GM03348 (cell line): ENCODE data around the gene ABTB2.

Source experiments
- DNase-seq: peaks from one replicate; pipeline ENCODE4 v3.0.0; 2012; ENCODE audit warnings: low spot score

ABTB2 gene

DNA sequence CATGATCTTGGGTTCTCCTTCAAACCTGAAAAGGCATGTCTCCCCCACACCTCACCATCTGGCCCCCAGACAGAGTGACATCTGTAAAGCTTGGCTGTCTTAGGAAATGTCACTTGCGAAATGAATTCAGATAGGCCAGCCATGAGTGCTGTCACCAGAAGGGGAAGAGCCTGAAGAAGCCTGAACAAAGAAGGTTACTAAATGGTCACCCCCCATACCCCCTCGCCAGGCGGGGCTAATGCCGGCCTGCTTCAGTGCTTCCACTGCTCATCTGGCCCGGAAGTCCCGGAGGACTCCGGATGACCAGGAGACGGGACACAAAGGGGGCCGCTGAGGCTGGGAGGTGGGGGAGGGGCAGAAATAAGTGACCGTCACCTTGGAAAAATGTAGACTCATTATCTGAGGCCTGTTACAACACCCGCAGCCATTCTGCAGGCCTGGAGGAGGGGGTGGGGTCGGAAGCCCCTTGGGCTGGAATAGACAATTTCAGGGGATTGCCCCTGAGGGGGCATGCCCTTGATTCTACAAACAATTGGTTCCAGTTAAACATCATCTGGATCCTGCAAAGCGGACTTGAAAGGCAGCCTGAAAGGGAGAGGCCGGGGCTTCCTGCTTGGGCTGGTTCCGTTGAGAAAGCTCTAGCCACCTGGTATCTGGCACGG lies 209.2 kb downstream of the ABTB2 start:
- DNase-seq: no peak

DNA sequence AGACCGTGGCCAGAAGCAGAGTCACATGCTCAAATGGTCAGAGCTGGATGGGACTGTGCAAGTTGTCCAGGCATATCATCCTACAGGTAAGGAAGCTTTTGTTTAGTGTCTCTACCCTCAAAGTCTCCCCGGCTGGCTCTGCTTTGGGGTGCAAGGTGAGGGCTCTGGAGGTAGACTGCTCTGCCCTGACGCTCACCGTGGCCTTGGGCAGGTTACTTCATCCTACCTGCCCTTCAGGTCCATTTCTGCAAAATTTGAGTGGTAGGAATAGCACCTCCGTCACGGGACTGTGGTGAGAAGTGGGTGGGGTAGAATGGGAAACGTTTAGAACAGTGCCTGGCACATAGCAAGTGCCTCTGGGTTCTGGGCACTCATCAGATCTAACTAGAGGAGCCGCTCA lies 210.2 kb downstream of the ABTB2 start:
- no peak for DNase-seq

DNA sequence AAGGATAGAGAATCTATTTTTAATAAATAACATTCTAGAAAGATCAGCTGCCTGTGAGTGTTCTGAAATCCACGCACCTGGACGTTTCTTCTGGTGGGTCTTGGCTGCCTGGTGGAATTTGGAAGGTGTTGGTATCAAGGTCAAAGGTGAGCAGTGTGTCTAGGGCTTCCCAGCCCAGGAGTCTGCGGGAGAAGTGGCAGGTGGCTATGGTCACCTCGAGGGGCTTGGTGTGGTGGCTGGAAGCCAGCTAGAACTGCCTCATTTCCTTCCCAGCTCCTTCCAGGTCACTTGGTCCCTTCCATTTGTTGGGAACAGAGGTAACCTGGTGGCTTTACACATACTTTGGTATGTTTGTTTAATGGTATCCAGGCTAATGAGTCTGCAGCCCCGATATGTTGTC lies 210.9 kb downstream of the ABTB2 start:
- no peak for DNase-seq

DNA sequence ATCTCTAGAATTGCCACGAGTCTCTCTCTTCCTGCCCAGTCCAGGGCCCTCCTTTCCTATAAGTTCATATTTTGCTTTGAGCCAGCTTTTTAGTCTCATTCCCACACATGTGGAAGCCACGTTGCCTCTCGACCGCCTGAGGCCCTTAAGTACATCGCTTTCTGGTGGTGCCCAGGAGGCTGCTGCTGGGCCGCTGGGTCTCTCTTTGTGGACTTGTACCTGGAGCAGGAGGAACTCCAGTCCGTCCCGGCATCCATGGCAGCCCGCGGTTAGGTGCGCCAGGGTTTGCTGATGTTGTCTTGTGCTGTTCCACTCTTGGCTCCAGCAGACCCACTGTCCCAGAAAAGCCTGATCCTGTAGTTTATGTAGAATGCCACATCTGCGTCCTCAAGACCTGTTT lies 211.4 kb downstream of the ABTB2 start:
- no peak for DNase-seq

DNA sequence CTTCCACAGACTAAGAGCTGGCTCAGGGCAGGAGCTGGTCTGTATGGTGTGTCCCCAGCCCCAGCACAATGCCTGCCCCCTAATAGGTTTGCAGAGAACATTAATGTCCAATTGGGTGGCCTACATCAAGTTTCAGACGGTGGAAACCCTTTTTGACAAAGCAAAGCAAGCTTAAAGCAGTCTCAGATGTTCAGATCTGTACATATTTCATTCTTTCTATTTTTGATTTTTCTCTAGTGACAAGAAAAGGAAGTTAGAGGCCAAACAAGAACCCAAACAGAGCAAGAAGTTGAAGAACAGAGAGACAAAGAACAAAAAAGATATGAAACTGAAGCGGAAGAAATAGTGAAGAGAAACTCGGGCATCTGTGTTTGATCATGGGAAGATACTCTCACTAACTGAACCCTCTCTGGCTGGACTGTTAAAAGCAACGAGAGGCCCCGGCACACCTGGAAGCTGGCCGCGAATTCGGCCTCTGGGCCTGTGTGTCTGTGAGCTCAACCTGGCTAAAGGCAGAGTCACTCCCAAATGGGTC lies 211.9 kb downstream of the ABTB2 start:
- DNase-seq: no peak

DNA sequence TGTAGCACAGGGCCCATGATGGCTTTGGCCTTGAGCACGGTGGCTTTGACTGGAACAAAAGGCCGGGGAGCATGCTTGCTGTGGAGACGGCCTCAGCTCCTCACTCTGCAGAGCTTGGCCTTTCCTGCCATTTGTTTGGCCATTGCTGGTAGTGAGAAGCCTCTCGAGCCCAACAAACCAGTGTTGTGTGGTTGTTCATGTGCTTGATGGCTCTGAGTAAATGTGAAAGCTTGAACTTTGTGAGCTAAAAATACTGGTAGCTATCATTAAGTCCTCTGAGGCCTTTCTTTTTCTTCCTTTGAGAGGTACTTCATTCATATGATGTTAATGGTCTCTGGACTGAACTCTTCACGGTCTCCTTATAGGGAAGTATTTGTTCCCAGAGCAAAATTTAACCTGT lies 212.7 kb downstream of the ABTB2 start:
- no peak for DNase-seq

DNA sequence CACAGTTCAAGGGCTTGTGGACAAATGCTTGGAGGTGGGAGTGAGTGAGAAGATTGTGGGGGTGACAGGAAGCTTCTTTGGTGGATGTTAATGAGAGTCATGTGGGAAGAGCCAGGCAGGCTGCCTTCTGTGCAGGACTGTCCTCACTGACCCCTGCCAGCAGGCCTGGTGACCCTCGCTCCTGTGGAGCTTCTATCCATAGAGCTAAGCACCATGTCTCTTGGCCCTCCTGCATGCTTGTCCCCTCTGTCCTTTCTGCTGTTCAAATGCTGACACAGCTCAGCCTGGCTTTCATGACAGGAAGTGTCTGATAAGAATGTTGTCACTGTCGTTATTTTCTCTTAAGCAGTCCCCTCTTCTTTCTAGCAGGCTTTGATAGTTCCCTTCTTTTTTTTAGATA lies 214.8 kb downstream of the ABTB2 start:
- no peak for DNase-seq

DNA sequence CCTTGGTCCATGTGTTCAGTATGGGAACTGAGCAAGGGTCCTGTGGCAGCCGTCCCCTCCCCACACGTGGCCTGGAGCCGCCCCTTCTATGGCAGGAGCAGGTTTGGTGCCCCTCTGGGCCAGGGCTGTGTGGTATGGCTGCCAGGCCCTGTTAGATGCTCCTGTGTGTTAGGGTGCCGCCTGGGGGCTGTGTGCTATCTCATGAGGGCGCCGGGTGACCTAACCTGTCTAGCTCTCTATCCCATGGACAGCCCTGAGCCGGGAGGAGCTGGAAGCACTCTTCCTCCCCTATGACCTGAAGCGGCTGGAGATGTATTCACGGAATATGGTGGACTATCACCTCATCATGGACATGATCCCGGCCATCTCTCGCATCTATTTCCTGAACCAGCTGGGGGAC lies 217.7 kb downstream of the ABTB2 start:
- no peak for DNase-seq

DNA sequence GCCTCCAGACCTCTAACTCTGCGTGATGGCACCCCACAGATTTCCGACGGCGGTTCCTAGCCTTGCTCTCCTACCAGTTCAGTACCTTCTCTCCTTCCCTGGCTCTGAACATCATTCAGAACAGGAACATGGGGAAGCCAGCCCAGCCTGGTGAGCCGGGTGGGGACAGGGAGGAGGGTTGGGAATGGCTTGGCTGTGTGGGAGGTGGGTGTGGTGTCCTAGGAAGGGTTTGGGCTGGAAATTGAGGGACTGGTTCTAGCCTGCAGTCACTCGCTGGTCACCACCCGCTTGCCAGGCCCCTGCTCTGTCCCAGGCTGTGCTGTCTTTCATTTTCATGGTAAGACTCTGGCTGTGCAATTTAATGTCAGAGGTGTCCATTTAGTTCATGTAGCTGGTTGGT lies 218.5 kb downstream of the ABTB2 start:
- no peak for DNase-seq

DNA sequence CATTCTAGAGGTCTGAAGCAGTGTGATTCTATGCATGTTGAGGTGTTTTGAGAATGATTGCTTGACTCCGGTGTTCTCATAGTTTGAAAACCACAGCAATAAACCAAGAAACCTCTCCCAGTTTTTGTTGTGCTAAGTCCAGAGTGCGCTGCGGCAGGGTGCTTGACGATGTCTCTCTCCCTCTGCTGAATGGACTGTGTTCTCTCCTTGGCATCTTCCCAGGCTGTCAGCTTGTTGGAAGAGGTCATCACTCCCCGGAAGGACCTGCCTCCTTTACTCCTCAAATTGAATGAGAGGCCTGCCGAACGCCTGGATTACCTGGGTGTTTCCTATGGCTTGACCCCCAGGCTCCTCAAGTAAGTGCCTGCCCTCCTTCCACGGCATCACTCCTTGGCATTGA lies 221.4 kb downstream of the ABTB2 start:
- no peak for DNase-seq

DNA sequence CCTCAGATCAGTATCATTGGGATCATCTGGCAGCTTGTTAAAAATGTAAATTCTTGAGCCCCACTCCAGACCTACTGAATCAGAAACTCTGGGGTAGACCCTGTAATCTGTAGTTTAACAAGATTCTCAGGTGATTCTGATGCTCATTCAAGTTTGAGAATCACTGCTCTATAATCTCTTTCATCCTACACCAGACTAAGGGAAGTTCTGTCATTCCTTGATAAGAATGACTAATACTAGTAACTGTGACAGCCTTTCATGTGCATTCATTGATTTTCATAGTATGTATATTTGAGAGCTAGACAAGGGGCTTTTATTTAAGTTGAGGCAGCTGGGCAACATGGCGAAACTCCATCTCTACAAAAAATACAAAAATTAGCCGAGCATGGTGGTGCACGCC lies 222.4 kb downstream of the ABTB2 start:
- DNase-seq: no peak

DNA sequence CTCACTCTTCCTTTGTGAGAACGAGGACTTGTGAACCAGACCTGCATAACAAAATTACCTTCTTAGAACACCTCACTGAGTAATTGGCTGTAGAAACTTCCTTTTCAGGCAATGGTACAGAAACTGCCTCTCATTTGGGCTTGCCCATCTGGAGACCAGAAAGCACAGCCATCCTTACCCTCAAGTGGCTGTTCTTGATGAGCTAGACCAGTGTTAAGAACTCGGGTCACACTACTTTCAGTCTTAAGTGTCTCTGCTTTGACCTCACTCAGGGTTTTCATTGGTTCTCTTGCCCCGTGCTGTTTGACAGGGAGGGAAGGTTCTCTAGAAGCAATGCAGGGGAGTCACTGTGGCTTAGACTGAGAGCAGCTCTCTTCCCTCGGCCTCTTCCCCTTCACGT lies 223.0 kb downstream of the ABTB2 start:
- DNase-seq: no peak

DNA sequence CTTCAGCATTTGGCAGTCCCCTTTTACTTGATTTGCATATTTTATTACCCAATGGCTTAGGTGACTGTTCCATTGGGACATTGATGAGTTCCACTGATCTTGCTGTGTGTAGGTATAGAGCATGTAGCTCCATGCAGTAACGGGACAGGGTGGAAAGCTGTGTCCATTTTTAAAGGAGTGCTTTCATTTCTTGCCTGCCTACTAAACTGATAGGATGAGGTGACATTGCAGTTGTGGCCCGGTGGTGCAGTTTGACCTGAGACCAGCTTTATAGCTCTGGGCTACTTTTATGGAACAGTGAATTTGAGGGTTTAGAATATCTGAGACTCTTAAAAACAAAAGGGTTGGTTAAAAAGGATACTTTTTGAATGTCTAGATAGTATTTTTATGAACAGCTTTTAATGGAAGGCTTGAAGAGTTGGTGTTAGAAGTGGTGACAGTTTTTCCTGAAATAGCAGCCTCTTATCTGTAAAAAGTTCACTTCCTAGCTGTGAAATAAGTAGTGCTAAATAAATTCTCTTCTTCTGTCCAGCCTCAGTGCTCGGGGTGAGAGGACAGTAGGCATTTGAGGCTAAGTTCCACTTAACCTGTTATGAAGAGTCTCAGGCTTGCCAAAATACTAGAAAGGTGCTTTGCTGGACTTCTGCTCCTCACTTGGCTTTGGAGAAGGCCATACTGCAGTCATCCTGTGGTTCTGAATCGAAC lies 225.4 kb downstream of the ABTB2 start:
- no peak for DNase-seq

DNA sequence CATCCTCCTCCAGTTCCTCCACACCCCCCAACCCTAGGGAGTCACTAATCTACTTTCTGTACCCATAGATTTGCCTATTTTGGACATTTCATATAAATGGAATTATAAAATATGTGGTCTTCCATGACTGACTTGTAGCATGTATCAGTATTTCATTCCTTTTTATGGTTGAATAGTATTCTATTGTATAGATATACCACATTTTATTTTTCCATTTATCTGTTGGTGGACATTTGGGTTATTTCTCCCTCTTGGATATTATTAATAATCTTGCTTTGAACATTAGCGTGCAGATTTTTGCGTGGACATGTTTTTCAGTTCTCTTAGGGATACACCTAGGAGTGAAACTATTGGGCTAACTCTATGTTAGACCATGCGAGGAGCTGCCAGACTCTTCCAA lies 229.0 kb downstream of the ABTB2 start:
- no peak for DNase-seq

DNA sequence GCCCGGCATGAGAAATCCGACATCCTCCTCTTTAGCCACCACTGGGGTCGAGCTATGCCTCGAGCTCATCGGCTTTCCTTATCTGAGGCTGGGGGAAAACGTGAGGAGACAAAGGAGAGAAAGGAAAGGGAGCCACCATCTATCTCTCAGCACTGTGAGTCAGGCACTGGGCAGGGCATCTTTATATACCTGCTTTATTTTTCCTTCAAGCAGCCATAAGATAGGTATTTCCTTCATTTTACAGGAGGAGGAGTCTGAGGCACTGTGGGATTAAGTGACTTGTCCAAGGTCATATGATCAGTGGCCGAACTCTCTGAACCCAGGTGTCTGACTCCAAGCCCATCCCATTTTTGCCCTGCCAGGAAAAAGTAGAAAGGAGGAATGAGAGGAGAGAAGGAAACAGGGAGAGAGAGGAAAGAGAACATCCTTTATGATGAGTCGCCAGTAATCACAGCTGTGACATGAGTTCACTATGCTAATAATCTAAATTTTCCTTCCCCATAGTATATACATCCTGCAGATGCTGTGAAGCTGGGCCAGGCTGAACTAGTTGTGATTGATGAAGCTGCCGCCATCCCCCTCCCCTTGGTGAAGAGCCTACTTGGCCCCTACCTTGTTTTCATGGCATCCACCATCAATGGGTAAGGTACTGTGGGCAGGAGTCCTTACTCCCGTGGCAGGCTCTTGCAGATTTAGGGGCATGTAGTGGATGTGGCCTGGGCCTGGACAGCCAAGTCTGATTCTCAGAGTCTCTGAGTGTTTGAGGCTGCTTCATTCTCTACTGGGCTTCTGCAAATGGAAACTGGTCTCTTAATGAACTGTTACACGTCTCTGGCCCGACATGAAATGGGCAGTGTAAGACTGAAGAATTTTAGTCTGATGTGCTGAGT lies 230.6 kb downstream of the ABTB2 start:
- no peak for DNase-seq

DNA sequence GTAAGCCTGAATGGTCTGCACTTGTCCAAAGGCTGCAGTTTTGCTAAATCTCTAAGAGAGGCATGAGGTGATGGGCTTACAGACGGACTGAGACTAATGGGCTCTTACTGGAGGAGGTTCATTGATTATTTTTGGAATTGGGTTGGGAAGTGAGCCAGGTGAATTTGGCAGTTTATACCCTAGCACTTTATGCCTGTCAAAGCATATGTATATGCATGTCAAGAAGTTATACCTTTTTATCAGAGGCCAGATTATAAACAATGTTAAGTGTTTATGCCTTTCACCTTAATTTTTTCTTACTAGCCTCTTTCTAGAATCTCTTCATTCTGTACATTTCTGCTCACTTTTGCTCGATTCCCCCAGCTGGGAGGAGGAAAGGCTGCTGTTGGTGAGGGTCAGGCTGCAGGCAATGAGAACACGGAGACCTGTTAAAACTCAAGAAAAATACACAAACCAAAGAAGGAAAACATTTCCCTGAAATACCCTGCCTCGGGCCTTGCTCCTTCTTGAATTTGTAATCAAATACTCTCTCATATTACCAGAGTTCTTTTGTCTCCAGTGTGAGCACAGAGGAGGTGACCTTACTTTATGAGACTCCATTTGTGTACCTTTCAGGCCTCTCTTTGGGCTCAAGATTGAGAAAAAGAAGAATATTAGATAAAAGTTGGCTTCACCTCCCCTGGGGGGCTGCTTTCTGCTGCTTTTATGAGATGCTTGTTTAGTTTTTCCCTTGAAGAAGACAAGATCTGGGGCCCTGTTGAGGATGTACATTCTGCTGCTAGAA lies 232.7 kb downstream of the ABTB2 start:
- DNase-seq: no peak

DNA sequence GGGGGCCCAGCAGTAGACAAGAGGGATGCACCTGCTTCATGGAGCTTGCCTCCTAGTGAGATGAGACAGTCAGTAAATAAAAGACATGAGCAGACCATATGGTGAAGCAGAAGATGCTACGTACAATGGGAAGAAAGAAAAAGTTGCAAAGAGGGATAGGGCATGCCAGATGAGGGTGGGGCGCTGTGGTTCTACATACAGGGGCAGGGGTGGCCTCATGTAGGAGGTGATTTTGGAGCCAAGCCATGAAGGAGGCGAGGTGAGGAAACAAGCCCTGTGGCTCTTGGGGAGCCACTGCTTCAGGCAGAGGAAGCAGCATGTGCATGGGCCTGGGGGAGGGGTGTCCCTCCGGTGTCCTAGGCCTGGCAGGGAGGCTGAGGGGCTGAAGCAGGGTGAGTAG lies 237.2 kb downstream of the ABTB2 start:
- DNase-seq: no peak

DNA sequence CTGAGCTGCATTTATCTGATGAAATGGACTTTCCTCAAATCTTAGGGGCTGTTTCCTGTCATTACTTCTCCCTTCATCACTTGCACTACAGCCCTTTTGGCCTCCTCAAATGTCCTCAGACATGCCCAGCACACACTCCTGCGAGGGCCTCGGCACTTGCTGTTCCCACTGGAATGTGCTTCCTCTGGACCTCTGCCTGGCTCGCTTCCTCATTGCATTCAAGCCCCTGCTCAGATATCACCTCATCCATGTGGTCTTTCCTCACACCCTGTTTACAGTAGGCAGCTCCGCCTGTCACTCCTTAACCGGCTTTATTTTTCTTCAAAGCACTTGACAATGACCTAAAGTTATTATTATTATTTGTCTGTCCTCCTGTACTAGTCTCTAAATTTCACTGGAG lies 243.3 kb downstream of the ABTB2 start:
- DNase-seq: no peak

DNA sequence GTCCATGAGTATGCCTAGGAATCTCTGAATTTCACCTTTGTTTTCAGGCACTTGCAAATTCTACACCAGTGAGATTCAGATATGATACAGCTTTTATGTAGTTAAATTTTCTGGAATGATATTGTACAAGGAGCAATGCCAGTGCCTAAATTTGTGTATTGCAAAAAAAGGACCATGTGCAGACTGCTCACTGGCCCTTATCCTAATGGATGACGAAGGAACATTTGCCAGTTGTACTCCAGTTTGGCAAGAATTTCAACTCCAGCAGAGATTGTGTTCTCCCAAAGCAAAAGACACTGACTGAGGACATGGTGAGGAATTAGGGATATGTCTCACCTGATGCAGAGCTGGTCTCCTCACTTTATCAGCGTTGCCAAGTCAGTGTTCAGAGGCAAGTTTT lies 243.8 kb downstream of the ABTB2 start:
- DNase-seq: no peak

DNA sequence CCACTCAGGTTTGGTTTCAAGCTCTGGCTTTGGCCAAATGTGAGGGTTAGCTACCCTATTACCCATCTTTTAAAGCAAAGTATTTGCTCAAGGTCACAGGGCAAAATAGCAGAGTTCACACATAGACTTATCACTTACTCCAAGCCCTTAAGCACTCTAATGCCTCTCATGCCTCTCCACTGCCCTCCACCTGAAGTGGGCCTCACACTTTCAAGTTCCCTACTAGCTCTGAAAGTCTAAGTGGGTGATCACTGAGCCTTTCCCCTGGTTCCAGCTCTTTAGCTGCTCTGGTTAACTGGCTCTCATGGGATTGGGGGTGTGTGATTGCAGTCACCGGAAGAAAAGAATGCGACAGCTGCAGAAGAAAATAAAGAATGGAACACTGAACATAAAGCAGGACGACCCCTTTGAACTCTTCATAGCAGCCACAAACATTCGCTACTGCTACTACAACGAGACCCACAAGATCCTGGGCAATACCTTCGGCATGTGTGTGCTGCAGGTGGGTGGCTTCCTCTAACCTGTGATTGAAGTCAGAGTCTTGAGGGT lies 246.0 kb downstream of the ABTB2 start:
- DNase-seq: no peak

DNA sequence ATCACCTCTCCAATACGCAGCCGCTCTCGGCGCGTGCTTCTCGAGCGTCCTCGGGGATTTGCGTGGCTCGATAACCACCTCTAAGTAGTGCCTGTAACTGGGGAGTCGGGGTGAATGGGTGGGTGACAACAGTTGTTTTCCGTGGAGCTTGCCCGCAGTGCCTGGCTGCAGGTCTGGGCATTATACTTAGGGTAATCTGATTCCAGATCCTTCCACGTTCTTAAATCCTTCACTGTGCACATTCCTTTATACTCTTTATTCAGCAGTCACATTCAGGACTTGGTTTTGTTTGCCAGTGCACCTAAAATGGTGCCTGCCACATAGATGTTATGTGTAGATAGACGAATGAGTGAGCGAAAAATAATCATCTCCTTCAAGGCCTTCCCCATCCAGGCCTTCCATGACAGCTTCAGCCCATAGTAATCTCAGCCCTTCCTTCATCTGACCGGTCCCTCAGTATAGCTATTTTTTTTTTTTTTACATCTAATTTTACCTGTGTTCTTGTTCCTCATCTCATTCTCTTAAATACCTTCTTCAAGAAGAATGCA lies 251.8 kb downstream of the ABTB2 start:
- no peak for DNase-seq
